ENCODE data around the gene NMRK1.

Gene NMRK1

GRCh38 chr9:75017378-75017777 lies 70.6 kb downstream of the NMRK1 start:
- no peak for DNase-seq (ENCODE audit: low read depth in 2 of 2)
- no peak for TF ChIP-seq CTCF (IDR thresholded peaks at IDR 0.05; ENCODE audit: low read depth, low read length)
- no peak overlapping the region for H3K4me3 ChIP-seq (replicated peaks in 1 of 2; ENCODE audit: low read depth in 2 of 2, low read length in 2 of 2)

GRCh38 chr9:75013735-75014134 lies 74.2 kb downstream of the NMRK1 start:
- DNase-seq (ENCODE audit: low read depth in 2 of 2), result no peak
- TF ChIP-seq CTCF (IDR thresholded peaks at IDR 0.05; ENCODE audit: low read depth, low read length), result no peak
- H3K4me3 ChIP-seq (replicated peaks in 1 of 2; ENCODE audit: low read depth in 2 of 2, low read length in 2 of 2), result no peak overlapping the region

All from cardiac fibroblast (primary cell).